Measurements from ENCODE around the gene ACSM6.

GRCh38 chr10:95169522-95169921, 24.5 kb upstream of the ACSM6 start:
- TF ChIP-seq POLR2A (IDR thresholded peaks at IDR 0.05) (no peak), POLR2AphosphoS5 (IDR thresholded peaks at IDR 0.05) (no peak), CTCF (IDR thresholded peaks at IDR 0.05) (no peak), EP300 (IDR thresholded peaks at IDR 0.05) (no peak)

All from upper lobe of left lung (tissue), 4 donors.